NCI-H1694 (cell line): ENCODE measurements around the gene SF3B4.
"Not testable (repeated sequence)": the region's sequence is repeated elsewhere in the genome, so short reads cannot be mapped to it uniquely, and the experiment has no call there.

Source experiments
- DNase-seq: peaks from one replicate; lab custom pipeline; 2025; lab: John Stamatoyannopoulos, UW

The SF3B4 gene

GRCh38 chr1:149887456-149888246, 40.0 kb downstream of the SF3B4 start:
- DNase-seq = peak; percentile 99

GRCh38 chr1:149887196-149887455, 40.5 kb downstream of the SF3B4 start:
- not testable (repeated sequence) for DNase-seq

GRCh38 chr1:149886396-149887195, 41.0 kb downstream of the SF3B4 start:
- peak; percentile 100 for DNase-seq

GRCh38 chr1:149886121-149886395, 41.5 kb downstream of the SF3B4 start:
- not testable (repeated sequence) for DNase-seq

- peak; percentile 75 for DNase-seq
Observed at GRCh38 chr1:149885339-149886120, 42.1 kb downstream of the SF3B4 start.

GRCh38 chr1:149884433-149885338, 42.9 kb downstream of the SF3B4 start:
- peak; percentile 73 for DNase-seq

- DNase-seq = no peak
Observed at GRCh38 chr1:149883598-149884247, 43.9 kb downstream of the SF3B4 start.

GRCh38 chr1:149881876-149882275, 45.7 kb downstream of the SF3B4 start:
- DNase-seq = no peak

- DNase-seq = no peak
Observed at GRCh38 chr1:149879556-149879955, 48.0 kb downstream of the SF3B4 start.

- no peak for DNase-seq
Observed at GRCh38 chr1:149877211-149877946, 50.2 kb downstream of the SF3B4 start.
